ENCODE measurements around the gene AMOT.

Gene AMOT

DNA sequence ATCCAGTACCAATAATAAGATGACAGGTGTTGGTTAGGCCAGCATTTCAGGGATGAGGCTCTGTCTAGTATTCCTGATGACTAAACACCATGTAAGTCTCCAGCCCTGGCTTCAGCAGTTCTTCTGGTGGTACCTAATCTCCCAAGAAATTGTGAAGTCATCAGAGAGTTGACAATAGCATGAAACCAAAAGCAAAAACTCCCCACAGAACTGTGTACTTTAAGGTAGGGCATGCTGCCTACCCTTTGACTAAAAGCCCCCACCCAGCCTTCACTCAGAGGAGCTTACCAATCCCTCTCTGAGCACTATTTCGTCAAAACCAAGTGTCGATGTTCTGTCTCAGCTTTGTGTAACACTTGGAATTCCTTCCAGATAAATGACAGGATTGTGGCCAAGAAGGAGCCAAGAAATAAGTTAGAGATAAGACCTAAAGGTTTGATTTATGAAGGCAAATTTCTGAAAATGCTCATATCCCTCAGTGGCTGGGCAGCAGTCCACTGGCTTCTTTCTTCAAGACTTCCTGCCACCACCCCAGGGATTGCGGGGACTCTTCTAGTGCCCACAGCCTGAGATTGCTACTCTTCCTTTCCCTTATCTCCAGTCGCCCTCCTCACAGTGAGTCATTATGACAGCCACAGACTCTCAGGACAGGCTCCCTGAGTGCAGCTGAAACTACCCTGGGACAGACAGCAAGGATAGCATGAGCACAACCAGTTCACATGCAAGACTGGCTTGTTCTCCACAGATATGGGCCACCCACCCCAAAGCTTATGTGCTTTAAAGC lies 93.6 kb downstream of the AMOT start:
- in situ Hi-C loops (cut with HindIII; ENCODE audit: low sequenced_read_pairs) = loop anchor here (5.0 kb wide), 1 partner anchor 35 kb away; no protein-coding TSS in a partner anchor

DNA sequence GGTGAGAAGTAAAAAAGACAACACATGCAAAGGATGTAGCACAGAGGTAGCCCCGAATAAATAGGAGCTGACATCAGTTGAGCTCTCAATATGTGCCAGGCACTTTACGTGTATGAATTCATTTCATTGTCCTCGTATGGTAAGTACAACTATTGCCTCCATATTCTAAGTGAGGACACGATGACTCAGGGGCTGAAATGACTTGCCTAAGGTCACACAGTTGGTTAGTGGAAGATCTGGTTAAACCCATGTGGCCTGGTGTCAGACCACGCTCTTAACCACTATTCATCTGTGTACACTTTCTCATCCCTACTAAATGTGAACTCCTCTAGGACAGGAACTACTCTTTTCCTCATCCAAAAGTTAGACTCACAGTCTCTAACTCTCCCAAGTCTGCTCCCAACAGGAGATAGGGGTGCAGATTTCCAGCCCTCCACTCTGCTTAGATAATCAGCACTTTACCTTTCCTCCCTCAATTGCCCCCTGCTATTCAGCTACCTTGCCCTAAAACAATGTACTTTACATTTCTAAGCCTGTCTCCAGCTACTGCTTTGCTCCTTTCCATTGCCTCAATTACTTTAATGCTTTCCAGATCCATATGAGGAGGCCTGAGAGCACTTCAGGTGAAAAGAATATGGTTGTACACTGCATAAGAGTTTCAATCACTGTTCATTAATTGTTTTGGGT lies 102.1 kb downstream of the AMOT start:
- in situ Hi-C loops (cut with HindIII; ENCODE audit: low sequenced_read_pairs) = no loop called here

DNA sequence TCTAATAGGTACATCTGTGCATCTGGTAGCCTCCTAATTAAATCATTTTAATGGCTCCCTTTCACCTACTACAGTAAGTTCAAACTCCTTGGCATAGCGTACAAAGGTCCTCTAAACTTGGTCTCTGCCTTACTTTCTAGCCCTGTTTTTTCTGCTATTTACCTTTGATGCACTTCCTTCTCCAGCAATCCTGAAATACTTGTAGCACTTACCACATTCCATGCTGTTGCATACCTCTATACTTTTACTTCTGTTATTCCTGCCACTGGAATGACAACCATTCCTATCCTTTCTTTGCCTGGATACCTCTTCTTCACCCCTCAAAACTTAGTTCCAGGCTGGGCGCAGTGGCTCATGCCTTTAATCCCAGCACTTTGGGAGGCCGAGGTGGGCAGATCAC lies 104.3 kb downstream of the AMOT start:
- in situ Hi-C loops (cut with HindIII; ENCODE audit: low sequenced_read_pairs) = no loop called here

DNA sequence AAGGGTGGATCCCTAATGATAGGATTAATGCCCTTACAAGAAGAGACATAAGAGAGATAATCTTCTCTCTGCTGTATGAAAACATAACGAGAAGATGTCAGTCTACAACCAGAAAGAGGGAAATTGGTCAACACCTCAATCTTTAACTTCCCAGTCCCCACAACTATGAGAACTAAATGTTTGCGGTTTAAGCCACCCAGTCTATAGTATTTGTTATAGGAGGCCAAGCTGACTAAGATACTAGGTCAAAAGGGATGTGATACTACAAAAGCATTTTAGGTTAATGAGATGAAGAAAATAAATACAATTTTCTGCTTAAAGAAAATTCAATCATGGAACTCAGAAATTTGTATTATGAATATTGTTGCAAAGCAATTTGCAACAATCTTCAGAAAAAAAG lies 105.5 kb downstream of the AMOT start:
- in situ Hi-C loops (cut with HindIII; ENCODE audit: low sequenced_read_pairs) = no loop called here

DNA sequence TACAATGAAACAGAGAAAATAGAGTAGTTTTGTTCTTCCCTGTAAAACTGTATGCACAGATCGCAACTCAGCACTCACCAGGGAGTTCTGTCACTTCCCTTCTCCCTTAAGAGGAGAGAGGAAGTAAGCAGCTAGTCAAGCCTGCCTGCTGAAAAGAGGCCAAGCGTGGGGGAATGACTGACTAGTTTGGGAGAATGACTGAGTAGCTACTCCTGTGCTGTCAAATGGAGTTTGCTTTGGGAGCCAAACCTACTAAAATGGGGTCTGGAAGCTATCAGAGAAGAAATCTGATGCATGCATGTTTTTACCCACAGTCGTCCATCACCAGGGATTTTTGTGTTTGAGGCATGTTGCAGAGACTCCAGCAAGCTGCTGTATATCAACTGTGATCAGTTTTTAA lies 106.3 kb downstream of the AMOT start:
- in situ Hi-C loops (cut with HindIII; ENCODE audit: low sequenced_read_pairs) = no loop called here

DNA sequence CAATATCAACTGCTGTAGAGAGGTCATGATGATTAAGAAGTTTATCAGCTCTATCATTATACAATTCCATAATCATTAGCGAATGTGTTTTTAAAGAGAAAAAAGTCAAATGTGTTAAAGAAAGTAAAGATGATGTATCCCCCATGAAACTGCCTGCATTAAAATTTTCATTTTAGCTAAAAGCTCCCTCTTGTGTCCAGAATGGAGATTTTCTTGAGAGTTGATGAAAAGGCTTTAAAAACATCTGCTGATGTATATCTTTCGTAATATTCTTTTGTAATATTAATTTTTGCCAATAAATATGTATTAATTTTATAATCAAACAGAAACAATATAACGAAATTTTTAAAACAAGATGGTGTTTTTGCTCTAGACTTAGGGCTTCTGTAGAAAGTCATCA lies 108.8 kb downstream of the AMOT start:
- in situ Hi-C loops (cut with HindIII; ENCODE audit: low sequenced_read_pairs) = no loop called here

Measured in endothelial cell of hepatic sinusoid (primary cell).